Forelimb muscle (tissue), 1 donor: ENCODE results near the gene SRA1. TPM values are rescaled to one million over a fixed set of nuclear protein-coding genes. Genes with fewer than 3 reads are reported as not detected.
"Not testable (repeated sequence)": the region's sequence is repeated elsewhere in the genome, so short reads cannot be mapped to it uniquely, and the experiment has no call there.

ENCODE experiments used
- DNase-seq: peaks from one replicate; pipeline ENCODE4 v3.0.0-alpha.2; 2013; ENCODE audit warnings: low read depth
- polyA plus RNA-seq: library from polyadenylated mRNA; unstranded; fragments of 120-200 nt; gene quantifications from one replicate; pipeline ENCODE4 v1.2.1, GENCODE V29; 2013; ENCODE audit not compliant: insufficient read length

The SRA1 gene
- polyA plus RNA-seq, result 23.6 TPM

GRCh38 chr5:140557136-140557805 lies at the start of gene SRA1:
Gene SRA1, minus strand, starts transcription at chr5:140557473. Its CDS starts 21 bp downstream, at chr5:140557452.
- DNase-seq, result peak; percentile 40

- no peak for DNase-seq
Observed at GRCh38 chr5:140607031-140607430, 49.8 kb upstream of the SRA1 start.

- DNase-seq, result no peak
Observed at GRCh38 chr5:140605879-140606278, 48.6 kb upstream of the SRA1 start.

DNA sequence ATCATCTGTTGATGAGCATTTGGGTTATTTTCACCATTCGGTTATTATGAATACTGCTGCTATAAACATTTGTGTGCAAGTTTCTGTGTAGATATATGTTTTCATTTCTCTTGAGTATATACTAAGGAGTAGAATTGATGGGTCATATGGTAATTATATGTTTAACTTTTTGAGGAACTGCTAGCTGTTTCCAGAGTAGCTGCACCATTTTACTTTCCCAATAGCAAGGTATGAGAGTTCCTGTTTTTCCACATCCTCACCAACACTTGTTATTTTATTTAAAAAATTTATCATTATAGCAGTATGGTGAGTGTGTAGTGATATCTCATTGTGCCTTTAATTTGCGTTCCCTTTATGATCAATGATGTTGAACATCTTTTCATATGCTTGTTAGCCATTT lies 46.5 kb upstream of the SRA1 start:
- DNase-seq, result no peak

DNA sequence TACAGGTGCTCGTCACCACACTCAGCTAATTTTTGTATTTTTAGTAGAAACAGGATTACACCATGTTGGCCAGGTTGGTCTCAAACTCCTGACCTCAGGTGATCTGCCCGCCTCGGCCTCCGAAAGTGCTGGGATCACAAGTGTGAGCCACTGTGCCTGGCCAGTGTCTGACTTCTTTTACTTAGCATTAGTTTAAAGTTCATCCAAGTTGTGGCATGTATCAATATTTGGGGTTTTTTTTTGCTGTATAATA lies 46.1 kb upstream of the SRA1 start:
- not testable (repeated sequence) for DNase-seq

GRCh38 chr5:140602147-140602546 lies 44.9 kb upstream of the SRA1 start:
- DNase-seq, result no peak

GRCh38 chr5:140600096-140600495 lies 42.8 kb upstream of the SRA1 start:
- no peak for DNase-seq

GRCh38 chr5:140598836-140599235 lies 41.6 kb upstream of the SRA1 start:
- no peak for DNase-seq

DNA sequence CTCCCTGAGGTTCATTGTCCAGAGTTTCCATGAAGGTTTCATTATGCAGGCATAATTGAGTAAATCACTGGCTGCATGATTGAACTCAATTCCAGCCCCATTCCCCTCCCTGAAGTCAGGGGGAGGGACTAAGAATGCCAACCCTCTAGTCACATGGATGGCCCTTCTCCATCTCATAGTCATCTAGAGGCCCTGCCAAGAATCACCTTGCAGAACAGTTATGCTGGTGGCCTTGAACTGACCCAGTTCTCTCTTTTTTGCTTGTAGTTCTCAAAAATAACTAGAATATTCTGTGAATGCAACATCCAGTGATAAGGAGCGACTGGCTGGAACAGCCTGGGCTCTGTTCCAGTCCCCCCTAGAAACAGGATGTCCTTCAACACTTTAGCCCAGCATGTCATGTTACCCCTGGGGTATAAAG lies 39.1 kb upstream of the SRA1 start:
- DNase-seq, result no peak

- no peak for DNase-seq
Observed at GRCh38 chr5:140595538-140596300, 38.4 kb upstream of the SRA1 start.

- DNase-seq, result no peak
Observed at GRCh38 chr5:140594169-140594568, 36.9 kb upstream of the SRA1 start.

GRCh38 chr5:140593070-140593469 lies 35.8 kb upstream of the SRA1 start:
- not testable (repeated sequence) for DNase-seq

DNA sequence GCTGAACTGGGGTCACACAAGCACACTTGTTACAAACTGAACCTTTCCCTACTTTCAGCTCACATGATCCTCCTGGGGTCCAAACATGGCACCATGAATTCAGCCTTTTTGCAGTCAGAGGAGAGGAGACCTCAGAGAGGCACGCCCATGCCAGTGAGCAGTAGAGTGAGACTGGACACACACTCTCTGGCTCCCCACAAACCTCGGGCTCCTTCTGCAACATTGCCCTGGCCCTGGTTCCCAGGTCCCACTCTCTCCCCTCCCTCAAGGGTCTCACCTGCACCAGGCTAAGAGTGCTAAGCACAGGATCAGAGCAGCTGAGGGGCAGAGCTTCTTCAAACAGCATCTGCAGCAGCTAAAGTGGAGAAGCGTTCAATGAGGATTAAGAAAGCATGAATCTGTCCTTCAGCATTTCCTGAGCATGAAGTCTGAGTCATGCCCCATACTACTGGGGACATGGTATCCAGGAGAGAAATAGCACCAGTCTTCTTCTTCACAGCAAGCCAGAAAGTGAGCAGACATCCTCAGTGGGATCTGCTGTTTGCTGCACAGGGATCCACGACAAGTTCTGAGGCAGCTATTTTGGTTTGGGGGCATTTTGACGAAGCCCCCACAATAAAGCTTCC lies 34.6 kb upstream of the SRA1 start:
- no peak for DNase-seq

- no peak for DNase-seq
Observed at GRCh38 chr5:140590861-140591260, 33.6 kb upstream of the SRA1 start.

DNA sequence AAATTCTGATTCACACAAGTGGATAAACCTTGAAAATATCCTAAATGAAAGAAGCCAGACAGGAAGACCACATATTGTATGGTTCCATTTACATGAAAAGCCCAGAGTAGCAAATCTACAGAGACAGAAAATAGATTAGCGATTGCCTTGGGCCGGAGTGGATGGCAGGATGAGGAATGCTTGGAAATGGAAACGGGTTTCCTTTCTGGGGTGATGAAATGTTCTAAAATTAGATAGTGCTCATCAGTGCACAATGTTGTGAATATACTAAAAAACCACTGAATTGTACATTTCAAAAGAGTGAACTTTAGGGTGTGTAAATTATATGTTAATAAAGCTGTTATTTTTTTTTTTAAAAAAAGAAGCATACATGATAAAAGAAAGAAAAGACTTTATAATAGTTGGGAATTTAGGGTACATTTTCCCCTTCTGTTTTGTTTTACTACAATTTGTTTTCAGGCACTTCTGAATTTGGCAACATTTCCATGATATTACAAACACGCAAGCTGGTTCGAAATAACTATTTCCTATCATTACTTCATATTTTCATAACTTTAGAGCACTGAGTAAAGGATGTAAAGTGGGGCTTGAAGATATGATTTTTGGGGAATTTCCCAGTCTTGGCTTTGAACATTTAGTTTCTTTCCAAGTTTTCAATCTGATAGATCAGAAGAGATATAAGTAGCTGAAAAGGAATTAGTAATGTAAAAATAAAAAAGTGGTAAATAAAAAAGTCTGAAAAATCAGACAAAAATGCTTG lies 31.2 kb upstream of the SRA1 start:
- DNase-seq, result no peak

GRCh38 chr5:140587495-140587894 lies 30.2 kb upstream of the SRA1 start:
- DNase-seq, result no peak

GRCh38 chr5:140579188-140579747 lies 22.0 kb upstream of the SRA1 start:
- not testable (repeated sequence) for DNase-seq

- no peak for DNase-seq
Observed at GRCh38 chr5:140576776-140577201, 19.5 kb upstream of the SRA1 start.

GRCh38 chr5:140575309-140575708 lies 18.0 kb upstream of the SRA1 start:
- DNase-seq, result no peak

DNA sequence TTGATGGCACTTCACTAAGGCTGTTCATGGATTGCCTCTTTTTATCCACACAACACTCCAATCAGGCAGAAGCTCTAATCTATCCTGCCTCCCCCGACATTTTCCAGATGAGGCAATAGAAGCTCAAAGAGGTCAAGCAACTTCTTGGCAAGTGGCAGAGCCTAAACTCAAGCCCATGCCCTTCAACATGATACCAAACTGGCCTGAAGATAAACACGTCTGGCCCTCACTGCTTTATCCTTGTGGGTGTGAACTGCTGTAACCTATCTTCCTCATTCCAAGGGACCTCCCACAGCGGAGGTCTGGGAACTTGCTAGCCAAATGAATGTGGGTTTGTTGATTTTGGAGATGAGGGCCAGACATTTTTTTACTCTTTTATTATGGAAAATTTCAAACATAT lies 16.9 kb upstream of the SRA1 start:
- DNase-seq, result no peak

GRCh38 chr5:140573683-140574082 lies 16.4 kb upstream of the SRA1 start:
- DNase-seq, result no peak

GRCh38 chr5:140571105-140571504 lies 13.8 kb upstream of the SRA1 start:
- DNase-seq, result no peak
